HEK293 (cell line): Measurements from ENCODE around the gene GNB2.
A peak's percentile ranks its signal among the peaks of the same experiment; 100 is the strongest.

Experiments used
- CTCF ChIA-PET: fragments of 350-600 bp; formaldehyde crosslinking; extraction: SDS; loops from one replicate; lab custom pipeline; 2021; ENCODE audit warnings: antibody characterized with exemption; lab: Yijun Ruan, JAX
- POLR2A ChIA-PET: fragments of 300-600 bp; formaldehyde crosslinking; extraction: SDS; loops from one replicate; lab custom pipeline; 2020; ENCODE audit warnings: antibody characterized with exemption, inconsistent platforms; lab: Yijun Ruan, JAX
- H3K27ac ChIP-seq: fragments of 200-500 bp; sonication (Bioruptor generic); 2 replicates; pipeline ENCODE4 v1.5.1; 2014; ENCODE audit warnings: low read depth, low read length, control low read depth, inconsistent platforms; ENCODE audit errors: extremely low read depth
- H3K36me3 ChIP-seq, 2 experiments: fragments of 200-500 bp in 1 of 2; sonication (Bioruptor generic) in 1 of 2; 1 replicate in 1 of 2; 2 replicates in 1 of 2; pipeline ENCODE4 v1.5.1; 2014 to 2017; ENCODE audit warnings: inconsistent platforms in 2 of 2, low read length in 2 of 2; ENCODE audit not compliant: control insufficient read depth in 2 of 2, insufficient read depth in 1 of 2
- H3K4me1 ChIP-seq: fragments of 200-500 bp; sonication (Bioruptor generic); 2 replicates; pipeline ENCODE4 v1.5.1; 2014; ENCODE audit warnings: mild to moderate bottlenecking, low read length, inconsistent platforms; ENCODE audit not compliant: control insufficient read depth, insufficient read depth
- H3K4me3 ChIP-seq: 2 replicates; pipeline ENCODE4 v1.5.1; 2011; ENCODE audit warnings: low read depth, mild to moderate bottlenecking, control low read depth, low read length, moderate library complexity
- H3K9me3 ChIP-seq: fragments of 200-500 bp; sonication (Bioruptor generic); 2 replicates; pipeline ENCODE4 v1.5.1; 2014; ENCODE audit warnings: low read depth, low read length, inconsistent platforms; ENCODE audit not compliant: control insufficient read depth, insufficient read depth
- KLF17 ChIP-seq: fragments of 450-650 bp; formaldehyde crosslinking; IDR thresholded peaks from 2 replicates; pipeline ENCODE4 v1.5.1; 2016; ENCODE audit warnings: missing biosample characterization, missing genetic modification characterization
- PATZ1 ChIP-seq: fragments of 450-650 bp; formaldehyde crosslinking; IDR thresholded peaks from 2 replicates; pipeline ENCODE4 v1.5.1; 2016; ENCODE audit warnings: missing biosample characterization, missing genetic modification characterization
- SCRT2 ChIP-seq: fragments of 450-650 bp; formaldehyde crosslinking; IDR thresholded peaks from 2 replicates; pipeline ENCODE4 v1.5.1; 2016; ENCODE audit warnings: missing biosample characterization, missing genetic modification characterization
- SP2 ChIP-seq: fragments of 450-650 bp; formaldehyde crosslinking; IDR thresholded peaks from 2 replicates; pipeline ENCODE4 v1.5.1; 2016; ENCODE audit warnings: missing biosample characterization, missing genetic modification characterization
- YY1 ChIP-seq: fragments of 450-650 bp; formaldehyde crosslinking; IDR thresholded peaks from 2 replicates; pipeline ENCODE4 v1.5.1; 2018; ENCODE audit warnings: missing biosample characterization, missing genetic modification characterization
- YY2 ChIP-seq: fragments of 450-650 bp; formaldehyde crosslinking; IDR thresholded peaks from 2 replicates; pipeline ENCODE4 v1.5.1; 2016; ENCODE audit warnings: missing biosample characterization, missing genetic modification characterization
- ZBTB21 ChIP-seq: fragments of 450-650 bp; formaldehyde crosslinking; IDR thresholded peaks from 2 replicates; pipeline ENCODE4 v1.5.1; 2017; ENCODE audit warnings: missing biosample characterization, missing genetic modification characterization
- ZBTB48 ChIP-seq: fragments of 450-650 bp; formaldehyde crosslinking; IDR thresholded peaks from 2 replicates; pipeline ENCODE4 v1.5.1; 2016; ENCODE audit warnings: missing biosample characterization, missing genetic modification characterization
- ZEB2 ChIP-seq: fragments of 450-650 bp; formaldehyde crosslinking; IDR thresholded peaks from 2 replicates; pipeline ENCODE4 v1.5.1; 2016; ENCODE audit warnings: missing biosample characterization, missing genetic modification characterization
- ZFP41 ChIP-seq: fragments of 450-650 bp; formaldehyde crosslinking; IDR thresholded peaks from 2 replicates; pipeline ENCODE4 v1.5.1; 2016; ENCODE audit warnings: missing biosample characterization, missing genetic modification characterization, borderline replicate concordance
- ZNF140 ChIP-seq: fragments of 450-650 bp; formaldehyde crosslinking; IDR thresholded peaks from 2 replicates; pipeline ENCODE4 v1.5.1; 2016; ENCODE audit warnings: missing biosample characterization, missing genetic modification characterization
- ZNF19 ChIP-seq: fragments of 450-650 bp; formaldehyde crosslinking; IDR thresholded peaks from 2 replicates; pipeline ENCODE4; 2016; ENCODE audit warnings: missing biosample characterization, missing genetic modification characterization, low read depth
- ZNF341 ChIP-seq: fragments of 450-650 bp; formaldehyde crosslinking; IDR thresholded peaks from 2 replicates; pipeline ENCODE4; 2016; ENCODE audit warnings: low read depth, missing biosample characterization, missing genetic modification characterization
- ZNF510 ChIP-seq: fragments of 450-650 bp; formaldehyde crosslinking; IDR thresholded peaks from 2 replicates; pipeline ENCODE4 v1.5.1; 2018; ENCODE audit warnings: mild to moderate bottlenecking, missing genetic modification characterization, missing biosample characterization; ENCODE audit not compliant: insufficient replicate concordance
- ZNF600 ChIP-seq: fragments of 450-650 bp; formaldehyde crosslinking; IDR thresholded peaks from 2 replicates; pipeline ENCODE4 v1.5.1; 2016; ENCODE audit warnings: missing biosample characterization, missing genetic modification characterization
- ZNF658 ChIP-seq: fragments of 450-650 bp; formaldehyde crosslinking; IDR thresholded peaks from 2 replicates; pipeline ENCODE4; 2016; ENCODE audit warnings: missing biosample characterization, missing genetic modification characterization
- ZNF76 ChIP-seq: fragments of 450-650 bp; formaldehyde crosslinking; IDR thresholded peaks from 2 replicates; pipeline ENCODE4; 2016; ENCODE audit warnings: low read depth, missing biosample characterization, missing genetic modification characterization, borderline replicate concordance
- ZNF792 ChIP-seq: fragments of 450-650 bp; formaldehyde crosslinking; IDR thresholded peaks from 2 replicates; pipeline ENCODE4 v1.5.1; 2016; ENCODE audit warnings: missing biosample characterization, missing genetic modification characterization
- ZSCAN23 ChIP-seq: fragments of 450-650 bp; formaldehyde crosslinking; IDR thresholded peaks from 2 replicates; pipeline ENCODE4 v1.5.1; 2016; ENCODE audit warnings: missing biosample characterization, missing genetic modification characterization
- TF ChIP-seq, protein P1 (sequence below): fragments of 450-650 bp; formaldehyde crosslinking; IDR thresholded peaks from 2 replicates; pipeline ENCODE4 v1.5.1; 2016; ENCODE audit warnings: missing biosample characterization, missing genetic modification characterization, low read depth
- TF ChIP-seq, protein P2 (sequence below): fragments of 450-650 bp; formaldehyde crosslinking; IDR thresholded peaks from 2 replicates; pipeline ENCODE4 v1.5.1; 2016; ENCODE audit warnings: missing biosample characterization, missing genetic modification characterization

GNB2 gene

DNA sequence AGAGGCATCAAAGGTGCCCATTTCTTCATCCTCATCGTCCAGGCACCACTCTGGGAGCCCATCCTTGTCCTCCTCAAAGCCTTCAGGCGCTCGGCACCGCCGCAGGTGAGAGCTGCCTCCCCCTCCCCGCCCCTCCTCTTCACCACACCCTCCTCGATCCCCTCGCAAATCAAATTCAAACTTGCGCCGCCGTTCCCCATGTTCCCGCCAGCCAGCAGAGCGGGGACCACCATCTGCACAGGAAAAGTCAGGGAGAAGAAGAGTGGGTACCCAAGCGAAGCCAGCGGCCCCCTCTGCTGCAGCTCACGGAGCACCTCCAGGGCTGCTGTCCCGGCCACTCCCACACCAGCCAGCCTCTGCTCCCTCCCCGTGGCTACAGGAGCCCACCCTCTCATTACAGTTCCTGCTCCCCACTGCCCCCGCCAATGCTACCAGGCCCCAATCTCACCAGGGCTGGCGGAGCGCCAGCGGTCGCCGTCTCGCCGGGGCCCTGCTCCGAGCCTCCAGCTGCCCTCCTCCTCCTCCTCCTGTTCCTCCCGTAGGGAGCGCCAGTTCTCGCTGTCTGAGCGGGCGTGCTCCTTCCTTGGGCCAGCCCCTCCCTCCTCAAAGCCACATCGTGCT lies 12.8 kb downstream of the GNB2 start:
- no peak overlapping the region for H3K4me3 ChIP-seq
- H3K36me3 ChIP-seq = peaks cover 0 to 88% of the 10 kb centered on the region in 2 experiments; a peak in 2 of 3 replicates
- ChIA-PET POLR2A (no interaction called here), CTCF (interaction anchor here (0.6 kb wide), 2 partner anchors 10 to 530 kb away, joined by 4 read pairs; no protein-coding TSS in a partner anchor)
- no peaks in the 10 kb centered on the region for H3K4me1 ChIP-seq
- no peaks in the 10 kb centered on the region for H3K9me3 ChIP-seq
- no peak overlapping the region for H3K27ac ChIP-seq
- 0 out of 2 replicates have a peak, but pooled peaks have one; percentile 12 for TF ChIP-seq SP2
- peak; percentile 53; the same call in 1 of the 2 replicates for TF ChIP-seq ZNF600 (tag by site-specific recombination)
- TF ChIP-seq PATZ1 (tag by site-specific recombination) = 0 out of 2 replicates have a peak, but pooled peaks have one; percentile 44
- no peak for TF ChIP-seq KLF17 (tag by site-specific recombination)

DNA sequence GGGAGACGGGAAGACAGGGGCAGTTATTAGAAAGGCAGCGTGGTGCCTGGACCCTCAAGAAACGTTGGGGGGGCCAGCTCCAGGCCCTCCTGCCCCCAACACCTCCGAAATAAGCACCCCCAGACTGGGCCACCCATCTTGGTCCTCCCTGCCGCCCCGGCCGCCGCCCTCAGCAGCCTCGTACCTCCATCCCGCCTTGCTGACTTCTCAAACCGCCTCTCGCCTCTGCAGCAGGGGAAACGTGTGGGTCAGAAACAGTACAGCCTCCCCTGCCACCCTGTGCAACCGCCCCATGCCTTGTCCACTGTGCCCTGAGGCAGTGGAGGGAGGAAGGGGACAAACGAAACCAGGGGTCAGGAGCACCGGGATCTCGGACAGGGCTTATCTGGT lies 13.3 kb downstream of the GNB2 start:
- H3K36me3 ChIP-seq = peaks cover 0 to 83% of the 10 kb centered on the region in 2 experiments; a peak in 2 of 3 replicates
- POLR2A ChIA-PET = no interaction called here
- H3K27ac ChIP-seq = no peak overlapping the region
- TF ChIP-seq, protein P1, sequence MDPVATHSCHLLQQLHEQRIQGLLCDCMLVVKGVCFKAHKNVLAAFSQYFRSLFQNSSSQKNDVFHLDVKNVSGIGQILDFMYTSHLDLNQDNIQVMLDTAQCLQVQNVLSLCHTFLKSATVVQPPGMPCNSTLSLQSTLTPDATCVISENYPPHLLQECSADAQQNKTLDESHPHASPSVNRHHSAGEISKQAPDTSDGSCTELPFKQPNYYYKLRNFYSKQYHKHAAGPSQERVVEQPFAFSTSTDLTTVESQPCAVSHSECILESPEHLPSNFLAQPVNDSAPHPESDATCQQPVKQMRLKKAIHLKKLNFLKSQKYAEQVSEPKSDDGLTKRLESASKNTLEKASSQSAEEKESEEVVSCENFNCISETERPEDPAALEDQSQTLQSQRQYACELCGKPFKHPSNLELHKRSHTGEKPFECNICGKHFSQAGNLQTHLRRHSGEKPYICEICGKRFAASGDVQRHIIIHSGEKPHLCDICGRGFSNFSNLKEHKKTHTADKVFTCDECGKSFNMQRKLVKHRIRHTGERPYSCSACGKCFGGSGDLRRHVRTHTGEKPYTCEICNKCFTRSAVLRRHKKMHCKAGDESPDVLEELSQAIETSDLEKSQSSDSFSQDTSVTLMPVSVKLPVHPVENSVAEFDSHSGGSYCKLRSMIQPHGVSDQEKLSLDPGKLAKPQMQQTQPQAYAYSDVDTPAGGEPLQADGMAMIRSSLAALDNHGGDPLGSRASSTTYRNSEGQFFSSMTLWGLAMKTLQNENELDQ (tag by site-specific recombination) = no peak
- no peak for TF ChIP-seq ZFP41 (tag by site-specific recombination)
- TF ChIP-seq ZBTB21 (tag by site-specific recombination) = no peak
- TF ChIP-seq ZNF510 = no peak
- no peak for TF ChIP-seq ZNF19 (tag by site-specific recombination)
- TF ChIP-seq ZNF76 (tag by site-specific recombination) = no peak
- TF ChIP-seq ZBTB48 (tag by site-specific recombination) = no peak
- no peak overlapping the region for H3K4me3 ChIP-seq
- no peaks in the 10 kb centered on the region for H3K4me1 ChIP-seq
- H3K9me3 ChIP-seq = no peaks in the 10 kb centered on the region
- CTCF ChIA-PET = interaction anchor here (0.6 kb wide), 1 partner anchor 530 kb away, joined by 4 read pairs; no protein-coding TSS in a partner anchor

- Histone ChIP-seq H3K4me3 (no peak overlapping the region), H3K36me3 (peaks cover 0 to 79% of the 10 kb centered on the region in 2 experiments; a peak in 2 of 3 replicates), H3K27ac (no peak overlapping the region), H3K9me3 (no peaks in the 10 kb centered on the region), H3K4me1 (0 out of 2 replicates have a peak, but pooled peaks cover 2% of the 10 kb centered on the region)
- POLR2A ChIA-PET = interaction anchor here (0.6 to 0.9 kb wide), 2 partner anchors 18 to 163 kb away, joined by 3 to 4 read pairs; partner anchors contain the start of gene POP7
- CTCF ChIA-PET = interaction anchor here (0.6 kb wide), 1 partner anchor 531 kb away, joined by 4 read pairs; no protein-coding TSS in a partner anchor
- TF ChIP-seq ZNF140 (tag by site-specific recombination) (no peak), SCRT2 (tag by site-specific recombination) (no peak), ZNF792 (tag by site-specific recombination) (no peak), ZNF658 (no peak), YY1 (tag by site-specific recombination) (no peak), ZSCAN23 (tag by site-specific recombination) (no peak), YY2 (tag by site-specific recombination) (no peak), ZNF341 (no peak), ZEB2 (tag by site-specific recombination) (no peak)
- TF ChIP-seq, protein P2, sequence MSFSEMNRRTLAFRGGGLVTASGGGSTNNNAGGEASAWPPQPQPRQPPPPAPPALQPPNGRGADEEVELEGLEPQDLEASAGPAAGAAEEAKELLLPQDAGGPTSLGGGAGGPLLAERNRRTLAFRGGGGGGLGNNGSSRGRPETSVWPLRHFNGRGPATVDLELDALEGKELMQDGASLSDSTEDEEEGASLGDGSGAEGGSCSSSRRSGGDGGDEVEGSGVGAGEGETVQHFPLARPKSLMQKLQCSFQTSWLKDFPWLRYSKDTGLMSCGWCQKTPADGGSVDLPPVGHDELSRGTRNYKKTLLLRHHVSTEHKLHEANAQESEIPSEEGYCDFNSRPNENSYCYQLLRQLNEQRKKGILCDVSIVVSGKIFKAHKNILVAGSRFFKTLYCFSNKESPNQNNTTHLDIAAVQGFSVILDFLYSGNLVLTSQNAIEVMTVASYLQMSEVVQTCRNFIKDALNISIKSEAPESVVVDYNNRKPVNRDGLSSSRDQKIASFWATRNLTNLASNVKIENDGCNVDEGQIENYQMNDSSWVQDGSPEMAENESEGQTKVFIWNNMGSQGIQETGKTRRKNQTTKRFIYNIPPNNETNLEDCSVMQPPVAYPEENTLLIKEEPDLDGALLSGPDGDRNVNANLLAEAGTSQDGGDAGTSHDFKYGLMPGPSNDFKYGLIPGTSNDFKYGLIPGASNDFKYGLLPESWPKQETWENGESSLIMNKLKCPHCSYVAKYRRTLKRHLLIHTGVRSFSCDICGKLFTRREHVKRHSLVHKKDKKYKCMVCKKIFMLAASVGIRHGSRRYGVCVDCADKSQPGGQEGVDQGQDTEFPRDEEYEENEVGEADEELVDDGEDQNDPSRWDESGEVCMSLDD (tag by site-specific recombination) = no peak
Observed at GRCh38 chr7:100687261-100687660, 13.7 kb downstream of the GNB2 start.
